Measurements from ENCODE around the gene KCTD16.

The KCTD16 gene

DNA sequence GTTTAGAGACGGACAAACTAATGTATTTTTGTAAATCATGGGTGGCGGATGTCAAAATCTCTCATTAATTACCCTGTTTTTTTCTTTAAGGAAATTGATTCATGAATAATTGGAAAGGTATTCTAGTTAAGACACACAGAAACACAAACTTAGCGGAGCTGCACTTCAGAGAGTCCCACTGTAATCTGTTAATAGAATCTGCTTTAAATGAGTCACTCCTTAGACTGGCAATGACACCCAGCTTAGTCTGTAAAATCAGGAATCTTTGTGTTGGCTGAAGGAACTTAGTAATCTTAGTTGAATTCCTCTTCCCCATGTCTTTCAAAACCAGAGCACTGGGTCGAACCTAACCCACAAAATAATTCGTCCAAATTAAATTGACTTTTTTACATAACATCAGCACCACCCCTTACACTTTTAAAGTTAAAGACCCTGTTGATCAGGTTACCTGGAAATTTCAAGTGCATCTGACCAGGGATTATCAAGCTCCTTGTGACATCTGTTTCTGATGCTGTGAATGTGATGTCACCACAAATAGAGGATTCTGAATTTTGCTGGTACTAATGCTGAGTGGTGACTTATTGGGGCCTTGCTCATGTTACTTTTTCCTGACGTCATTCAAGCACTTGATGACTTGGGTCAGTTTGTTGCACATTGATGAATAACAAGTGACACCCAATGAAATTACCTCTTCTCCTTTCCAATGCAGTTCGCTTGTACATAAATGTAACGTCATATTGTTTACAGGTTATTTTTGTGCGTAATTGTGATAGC, 313.6 kb downstream of the KCTD16 start:
- Mint-ChIP-seq H3K36me3 (no peaks in the 10 kb centered on the region), H3K4me3 (no peak overlapping the region), H3K9me3 (peaks cover 5% of the 10 kb centered on the region), H3K27ac (no peak overlapping the region), H3K27me3 (no peaks in the 10 kb centered on the region), H3K4me1 (no peaks in the 10 kb centered on the region)

DNA sequence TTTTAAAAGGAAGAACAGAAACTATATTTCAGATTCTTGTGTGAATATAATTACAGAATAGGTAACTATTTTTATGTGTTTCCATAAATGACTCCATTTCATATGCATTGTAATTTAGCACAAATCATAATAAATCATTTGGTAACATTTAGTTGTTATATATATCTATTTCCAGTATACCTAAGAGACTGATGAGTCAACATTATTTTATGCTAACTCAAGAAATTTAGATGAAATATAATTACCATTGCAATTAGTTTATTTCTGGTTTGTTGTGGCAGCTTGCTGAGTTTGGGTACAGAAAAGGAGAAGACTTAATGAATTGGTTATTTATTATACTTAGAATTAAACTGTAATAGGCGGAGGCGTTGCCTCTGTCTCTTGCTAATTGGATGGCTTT, 314.9 kb downstream of the KCTD16 start:
- H3K36me3 Mint-ChIP-seq: no peaks in the 10 kb centered on the region
- no peaks in the 10 kb centered on the region for H3K27me3 Mint-ChIP-seq
- no peaks in the 10 kb centered on the region for H3K4me1 Mint-ChIP-seq
- H3K9me3 Mint-ChIP-seq: peaks cover 5% of the 10 kb centered on the region
- H3K4me3 Mint-ChIP-seq: no peak overlapping the region
- H3K27ac Mint-ChIP-seq: no peak overlapping the region

DNA sequence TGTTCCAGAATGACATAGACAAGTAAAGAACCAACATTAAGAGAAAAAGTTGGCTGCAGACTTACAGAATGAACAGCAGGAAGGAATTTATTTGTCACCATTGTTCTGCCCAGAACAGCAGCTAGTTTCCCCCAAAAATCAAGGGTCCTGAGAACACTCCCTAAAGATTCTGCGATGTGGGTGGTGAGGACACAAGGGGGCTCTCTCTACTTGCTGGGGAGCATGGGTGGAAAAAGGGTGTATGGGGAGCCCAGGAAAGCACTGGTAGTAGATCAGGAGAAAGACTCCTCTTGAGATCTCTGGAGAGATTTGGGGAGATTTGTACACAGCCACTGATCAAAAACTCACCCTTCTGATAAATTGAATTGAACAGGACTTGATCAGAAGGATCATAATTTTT, 316.5 kb downstream of the KCTD16 start:
- Mint-ChIP-seq H3K36me3 (no peaks in the 10 kb centered on the region), H3K27ac (no peak overlapping the region), H3K4me1 (no peaks in the 10 kb centered on the region), H3K4me3 (no peak overlapping the region), H3K9me3 (peaks cover 5% of the 10 kb centered on the region), H3K27me3 (no peaks in the 10 kb centered on the region)

DNA sequence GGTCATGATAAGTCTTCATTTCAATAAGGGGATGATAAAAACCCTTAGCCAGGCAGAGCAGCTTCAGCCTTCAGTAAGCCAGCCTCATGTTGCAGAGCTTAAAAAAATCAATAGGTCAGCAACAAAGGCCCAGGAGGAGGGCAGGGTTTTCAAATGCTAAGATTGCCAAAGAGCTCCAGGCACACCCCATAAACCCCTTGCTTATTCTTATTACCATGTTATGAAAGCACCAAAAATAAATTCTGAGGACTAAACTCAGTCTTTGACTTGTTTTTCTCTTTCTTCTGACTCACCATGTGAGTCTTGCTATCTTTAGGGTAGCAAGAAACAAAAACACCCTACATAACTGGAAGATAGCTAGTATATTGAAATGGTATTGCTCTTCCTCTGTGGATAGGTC, 317.1 kb downstream of the KCTD16 start:
- Mint-ChIP-seq H3K36me3 (no peaks in the 10 kb centered on the region), H3K9me3 (peaks cover 5% of the 10 kb centered on the region), H3K27me3 (no peaks in the 10 kb centered on the region), H3K4me3 (no peak overlapping the region), H3K27ac (no peak overlapping the region), H3K4me1 (no peaks in the 10 kb centered on the region)

DNA sequence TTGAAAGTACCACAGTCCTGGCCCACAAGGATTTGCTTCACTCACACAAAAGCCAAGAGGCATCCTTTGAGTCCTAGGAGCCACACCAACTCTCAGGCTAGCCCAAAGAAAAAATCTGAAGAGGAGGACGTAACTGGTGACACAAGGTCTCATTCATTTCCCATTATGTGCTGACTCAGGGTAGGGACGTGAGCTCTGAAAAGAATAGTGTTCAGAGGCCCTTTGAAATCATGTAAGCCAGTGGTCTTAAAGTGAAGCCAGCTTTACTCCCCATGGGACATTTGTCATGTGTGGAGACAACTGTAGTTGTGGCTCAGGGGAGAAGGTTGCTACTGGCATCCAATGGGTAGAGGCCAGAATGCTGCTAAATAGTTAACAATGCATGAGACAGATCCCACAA, 332.4 kb downstream of the KCTD16 start:
- Mint-ChIP-seq H3K4me1 (no peaks in the 10 kb centered on the region), H3K36me3 (no peaks in the 10 kb centered on the region)

DNA sequence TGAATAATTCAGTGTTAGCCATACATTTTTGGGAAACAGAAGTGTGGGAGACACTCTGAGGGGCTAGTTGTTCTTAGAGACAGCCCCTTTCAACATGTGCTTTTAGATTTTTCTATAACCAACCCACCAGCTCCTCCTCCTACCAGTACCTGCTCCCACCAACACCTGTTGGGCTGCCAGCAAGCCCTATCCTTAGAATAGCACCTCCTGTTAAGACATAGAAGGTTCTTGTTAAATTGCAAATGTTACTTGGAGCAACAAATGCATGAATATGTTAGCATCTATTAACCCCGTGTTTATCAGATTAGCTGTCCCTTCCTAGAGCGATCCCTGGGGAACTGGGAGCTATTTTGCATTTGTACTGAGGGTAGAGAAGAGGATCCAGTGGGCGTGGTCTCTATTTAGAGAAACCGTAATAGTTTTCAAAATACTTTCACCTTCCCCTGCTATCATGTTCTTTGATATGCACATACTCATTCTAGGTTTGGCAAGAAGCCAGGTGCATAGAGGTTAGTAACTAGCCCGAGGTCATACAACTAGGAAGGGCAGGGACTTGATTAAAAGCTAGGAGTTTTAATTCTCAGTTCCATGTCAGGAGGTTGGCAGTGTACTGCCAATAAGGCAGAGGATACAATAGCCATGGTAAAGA, 334.4 kb downstream of the KCTD16 start:
- H3K36me3 Mint-ChIP-seq: no peaks in the 10 kb centered on the region

More for the DNA sequence above, 332.4 kb downstream of the KCTD16 start:
- Mint-ChIP-seq H3K27me3 (no peaks in the 10 kb centered on the region), H3K27ac (no peak overlapping the region), H3K4me3 (no peak overlapping the region), H3K9me3 (no peaks in the 10 kb centered on the region)

DNA sequence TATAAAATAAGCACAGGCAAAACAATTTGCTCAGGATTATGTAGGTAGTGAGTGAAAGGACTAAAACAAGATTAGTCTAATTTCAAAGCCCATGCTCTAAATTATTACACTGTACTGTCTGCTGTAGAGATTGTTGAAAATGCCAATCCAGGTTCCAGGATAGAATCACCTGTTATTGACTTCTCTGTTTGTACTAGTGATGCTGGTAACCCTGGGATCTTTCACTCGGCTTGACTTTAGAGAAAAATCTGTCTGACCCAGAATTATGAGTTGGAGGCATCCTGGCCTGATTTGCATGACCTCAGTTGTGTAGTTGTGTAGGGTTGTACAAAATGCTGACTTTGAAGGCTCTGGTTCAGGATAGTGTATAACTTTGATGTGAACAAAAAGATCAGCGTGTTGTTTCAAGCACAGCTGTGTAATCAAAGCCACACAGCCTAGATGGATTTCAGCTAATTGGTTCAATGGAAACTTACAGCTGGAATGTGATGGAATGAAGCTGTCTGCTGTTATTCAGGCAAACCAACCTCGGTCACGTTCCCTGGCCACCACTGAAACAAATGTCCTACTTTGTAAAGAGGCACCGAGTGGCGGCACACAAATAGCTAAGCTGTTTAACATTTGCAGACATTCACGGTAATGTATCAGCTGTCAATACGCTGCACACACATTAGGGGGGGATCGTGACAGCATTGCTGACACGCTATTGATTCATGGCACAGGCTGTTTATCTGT, 340.3 kb downstream of the KCTD16 start:
- no peaks in the 10 kb centered on the region for H3K36me3 Mint-ChIP-seq
- peaks cover 2% of the 10 kb centered on the region for H3K27me3 Mint-ChIP-seq
- no peak overlapping the region for H3K4me3 Mint-ChIP-seq
- no peaks in the 10 kb centered on the region for H3K4me1 Mint-ChIP-seq
- H3K9me3 Mint-ChIP-seq: peaks cover 6% of the 10 kb centered on the region
- H3K27ac Mint-ChIP-seq: no peak overlapping the region

More for the DNA sequence above, 334.4 kb downstream of the KCTD16 start:
- H3K4me1 Mint-ChIP-seq: no peaks in the 10 kb centered on the region
- H3K4me3 Mint-ChIP-seq: no peak overlapping the region
- H3K27ac Mint-ChIP-seq: no peak overlapping the region
- no peaks in the 10 kb centered on the region for H3K27me3 Mint-ChIP-seq
- H3K9me3 Mint-ChIP-seq: no peaks in the 10 kb centered on the region

DNA sequence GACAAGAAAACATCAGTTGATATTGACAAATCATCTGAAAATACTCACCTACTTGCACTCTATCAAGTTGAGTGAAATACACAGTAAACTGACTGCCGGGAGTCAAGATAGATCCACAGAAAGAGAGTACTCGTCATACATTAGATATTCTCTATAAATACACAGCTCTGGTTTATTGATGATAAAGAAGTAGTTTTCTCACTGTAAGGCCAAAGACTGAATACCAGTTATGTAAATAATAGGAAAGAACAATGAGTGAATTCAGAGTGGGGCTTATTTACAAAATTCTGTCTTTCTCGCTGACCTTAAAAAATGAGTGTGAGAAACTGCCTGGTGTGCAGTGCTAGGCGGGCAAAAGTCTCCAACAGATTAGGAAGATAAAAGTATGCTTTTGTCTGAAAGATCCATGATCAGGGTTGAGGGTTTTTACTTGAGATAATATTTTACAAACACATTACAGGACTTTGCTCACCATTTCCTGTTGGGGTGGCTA, 341.0 kb downstream of the KCTD16 start:
- H3K4me1 Mint-ChIP-seq: no peaks in the 10 kb centered on the region
- H3K36me3 Mint-ChIP-seq: no peaks in the 10 kb centered on the region
- no peak overlapping the region for H3K4me3 Mint-ChIP-seq
- H3K9me3 Mint-ChIP-seq: peaks cover 6% of the 10 kb centered on the region
- no peak overlapping the region for H3K27ac Mint-ChIP-seq
- peaks cover 2% of the 10 kb centered on the region for H3K27me3 Mint-ChIP-seq

DNA sequence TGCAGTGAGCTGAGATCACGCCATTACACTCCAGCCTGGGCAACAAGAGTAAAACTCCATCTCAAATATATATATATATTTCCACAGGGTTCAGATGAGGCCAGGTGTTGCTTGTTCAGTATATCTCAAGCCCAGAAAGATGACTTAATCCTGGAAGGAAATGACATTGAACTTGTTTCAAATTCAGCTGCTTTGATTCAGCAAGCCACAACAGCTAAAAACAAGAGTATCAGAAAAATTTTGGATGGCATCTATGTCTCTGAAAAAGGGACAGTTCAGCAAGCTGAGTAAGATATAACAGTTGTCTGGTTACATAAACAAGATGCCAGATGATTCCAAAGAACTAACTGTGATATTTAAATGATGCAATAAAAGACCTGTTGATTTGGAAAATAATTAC, 352.0 kb downstream of the KCTD16 start:
- Mint-ChIP-seq H3K27me3 (no peaks in the 10 kb centered on the region), H3K9me3 (peaks cover 12% of the 10 kb centered on the region), H3K4me3 (no peak overlapping the region), H3K27ac (no peak overlapping the region), H3K36me3 (no peaks in the 10 kb centered on the region), H3K4me1 (no peaks in the 10 kb centered on the region)

DNA sequence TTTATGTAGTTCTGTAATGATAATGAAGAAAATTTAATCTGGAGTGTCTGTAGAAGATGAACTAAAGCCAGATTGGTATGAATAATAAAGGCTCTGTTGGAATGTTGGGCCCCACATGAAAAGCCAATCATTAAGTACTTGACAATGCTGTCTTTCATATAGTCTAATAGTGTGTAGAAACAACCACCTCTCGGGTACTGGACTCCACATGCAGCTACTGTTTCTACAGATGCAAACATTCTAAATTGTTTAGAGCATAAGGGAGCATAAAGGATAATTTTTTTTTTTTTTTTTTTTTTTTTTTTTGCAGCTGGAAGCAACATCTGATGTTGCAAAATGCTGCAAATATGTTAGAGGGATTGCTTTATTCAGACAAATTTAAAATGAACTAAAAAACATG, 354.3 kb downstream of the KCTD16 start:
- Mint-ChIP-seq H3K4me1 (no peaks in the 10 kb centered on the region), H3K27ac (no peak overlapping the region), H3K36me3 (no peaks in the 10 kb centered on the region), H3K9me3 (peaks cover 12% of the 10 kb centered on the region), H3K27me3 (no peaks in the 10 kb centered on the region), H3K4me3 (no peak overlapping the region)

DNA sequence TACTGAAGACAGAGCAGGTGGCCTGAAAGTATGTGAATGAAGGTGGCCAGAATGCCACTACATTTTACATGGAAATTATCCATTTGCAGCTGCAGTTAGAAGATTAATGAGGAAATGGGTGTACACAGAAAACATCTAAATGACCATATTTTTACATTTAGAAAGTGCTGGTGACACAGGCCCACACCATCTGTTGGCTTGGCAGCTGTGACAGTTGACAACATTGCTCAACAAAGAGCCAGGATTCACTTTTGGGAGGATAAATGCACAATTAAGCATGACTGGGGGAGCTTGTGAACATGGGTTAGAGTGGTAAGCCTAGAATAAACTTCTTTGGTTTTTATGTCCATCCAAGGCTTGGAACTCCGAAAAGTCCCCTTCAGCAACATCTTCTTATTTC, 360.5 kb downstream of the KCTD16 start:
- Mint-ChIP-seq H3K9me3 (peaks cover 6% of the 10 kb centered on the region), H3K4me1 (no peaks in the 10 kb centered on the region), H3K36me3 (no peaks in the 10 kb centered on the region), H3K27me3 (no peaks in the 10 kb centered on the region), H3K27ac (no peak overlapping the region), H3K4me3 (no peak overlapping the region)
